HG03060 (cell line): ENCODE data around the gene QRFP.

Source experiments
- ATAC-seq: cut with Tn5 transposase; IDR thresholded peaks from one replicate; pipeline ENCODE4 v1.9.1; 2021; ENCODE audit warnings: low read depth, moderate number of reproducible peaks; ENCODE audit not compliant: unreplicated experiment

QRFP gene

GRCh38 chr9:130896233-130897014 is at the start of gene QRFP:
Gene QRFP (minus strand): TSS chr9:130896812. CDS start chr9:130893838, 2,974 bp downstream.
- no peak for ATAC-seq

GRCh38 chr9:130945173-130945572 is 48.6 kb upstream of the QRFP start:
- no peak for ATAC-seq

GRCh38 chr9:130944510-130945058 is 48.0 kb upstream of the QRFP start:
- no peak for ATAC-seq

- no peak for ATAC-seq
Measured at GRCh38 chr9:130943777-130944176, 47.2 kb upstream of the QRFP start.

- ATAC-seq, result no peak
Measured at GRCh38 chr9:130943221-130943620, 46.6 kb upstream of the QRFP start.

GRCh38 chr9:130942679-130943078 is 46.1 kb upstream of the QRFP start:
- ATAC-seq, result no peak

- no peak for ATAC-seq
Measured at GRCh38 chr9:130942084-130942483, 45.5 kb upstream of the QRFP start.

GRCh38 chr9:130940693-130941576 is 44.3 kb upstream of the QRFP start:
- no peak for ATAC-seq

GRCh38 chr9:130940027-130940549 is 43.5 kb upstream of the QRFP start:
- no peak for ATAC-seq

- no peak for ATAC-seq
Measured at GRCh38 chr9:130939405-130940026, 42.9 kb upstream of the QRFP start.

- no peak for ATAC-seq
Measured at GRCh38 chr9:130938652-130939404, 42.2 kb upstream of the QRFP start, which contains the start of gene FIBCD1. Gene FIBCD1 (minus strand): TSS chr9:130939247. CDS start chr9:130938607, 640 bp downstream.

GRCh38 chr9:130938184-130938651 is 41.6 kb upstream of the QRFP start:
- ATAC-seq, result no peak

GRCh38 chr9:130937146-130938076 is 40.8 kb upstream of the QRFP start:
- no peak for ATAC-seq

GRCh38 chr9:130936285-130937117 is 39.9 kb upstream of the QRFP start:
- ATAC-seq, result no peak

GRCh38 chr9:130935648-130936271 is 39.1 kb upstream of the QRFP start:
- no peak for ATAC-seq

- ATAC-seq, result no peak
Measured at GRCh38 chr9:130934702-130935647, 38.4 kb upstream of the QRFP start.
